Suprapubic skin (tissue), 3 donors: ENCODE results near the gene CRYGC.

Experiments used
- EP300 ChIP-seq: sonication (generic); formaldehyde crosslinking; IDR thresholded peaks from one replicate; pipeline ENCODE4 v1.6.1; 2017; ENCODE audit warnings: antibody characterized with exemption
- TF ChIP-seq, protein P1 (sequence below), 2 donors: fragments of 200-600 bp in 1 of 2; fragments of 450-650 bp in 1 of 2; sonication (generic) in 1 of 2; IDR thresholded peaks; one replicate each; pipeline ENCODE4 v1.5.1; 2016 to 2019; ENCODE audit warnings: antibody characterized with exemption in 2 of 2, mild to moderate bottlenecking in 1 of 2, moderate library complexity in 1 of 2

DNA sequence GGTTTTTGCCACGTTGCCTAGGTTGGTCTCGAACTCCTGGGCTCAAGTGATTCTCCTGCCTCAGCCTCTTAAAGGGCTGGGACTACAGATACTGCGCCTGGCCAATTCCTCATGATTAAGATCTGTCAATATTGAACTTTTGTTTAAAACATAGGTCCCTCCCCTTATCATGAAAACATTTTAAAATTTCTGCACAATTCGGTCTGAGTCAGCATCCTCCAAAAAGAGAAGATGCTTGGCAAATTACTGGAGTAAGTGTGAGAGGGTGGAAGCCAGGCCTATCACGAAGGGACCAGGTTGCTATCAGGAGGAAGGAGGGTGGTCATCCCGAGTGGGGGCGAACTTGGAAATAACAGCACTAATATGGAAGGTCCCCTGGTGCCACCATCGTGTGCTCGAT lies 44.5 kb upstream of the CRYGC start:
- TF ChIP-seq EP300 = no peak
- TF ChIP-seq, protein P1, sequence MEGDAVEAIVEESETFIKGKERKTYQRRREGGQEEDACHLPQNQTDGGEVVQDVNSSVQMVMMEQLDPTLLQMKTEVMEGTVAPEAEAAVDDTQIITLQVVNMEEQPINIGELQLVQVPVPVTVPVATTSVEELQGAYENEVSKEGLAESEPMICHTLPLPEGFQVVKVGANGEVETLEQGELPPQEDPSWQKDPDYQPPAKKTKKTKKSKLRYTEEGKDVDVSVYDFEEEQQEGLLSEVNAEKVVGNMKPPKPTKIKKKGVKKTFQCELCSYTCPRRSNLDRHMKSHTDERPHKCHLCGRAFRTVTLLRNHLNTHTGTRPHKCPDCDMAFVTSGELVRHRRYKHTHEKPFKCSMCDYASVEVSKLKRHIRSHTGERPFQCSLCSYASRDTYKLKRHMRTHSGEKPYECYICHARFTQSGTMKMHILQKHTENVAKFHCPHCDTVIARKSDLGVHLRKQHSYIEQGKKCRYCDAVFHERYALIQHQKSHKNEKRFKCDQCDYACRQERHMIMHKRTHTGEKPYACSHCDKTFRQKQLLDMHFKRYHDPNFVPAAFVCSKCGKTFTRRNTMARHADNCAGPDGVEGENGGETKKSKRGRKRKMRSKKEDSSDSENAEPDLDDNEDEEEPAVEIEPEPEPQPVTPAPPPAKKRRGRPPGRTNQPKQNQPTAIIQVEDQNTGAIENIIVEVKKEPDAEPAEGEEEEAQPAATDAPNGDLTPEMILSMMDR (IDR thresholded peaks at IDR 0.05) = no peak
